ENCODE measurements around the gene GGT7. TPM values are rescaled to one million over a fixed set of nuclear protein-coding genes. Genes with fewer than 3 reads are reported as not detected.
"Not testable (repeated sequence)": the region's sequence is repeated elsewhere in the genome, so short reads cannot be mapped to it uniquely, and the experiment has no call there.

GGT7 gene
- total RNA-seq, 1 experiment from 2014 or later, result 1.5 TPM

GRCh38 chr20:34898129-34898528 lies 25.5 kb upstream of the GGT7 start:
- POLR2A ChIA-PET (ENCODE audit: unreplicated experiment); BruUV-seq (replicated peaks); H3K9me2 ChIP-seq (replicated peaks; ENCODE audit: low read length); H2AFZ ChIP-seq (ENCODE audit: low read length); H3K9ac ChIP-seq (ENCODE audit: low read length); CTCF ChIA-PET; H3K4me3 ChIP-seq (ENCODE audit: low read length); H3K4me1 ChIP-seq (ENCODE audit: insufficient read depth, low read length); intact Hi-C loops (cut with micrococcal nuclease); H3F3A ChIP-seq (ENCODE audit: low read length, unreplicated experiment); H3K36me3 ChIP-seq (ENCODE audit: low read depth, low read length); ATAC-seq; H3K9me3 ChIP-seq (ENCODE audit: low read length); DNase-seq; H3K79me2 ChIP-seq (ENCODE audit: low read length); H3K27me3 ChIP-seq (ENCODE audit: low read length); H3K4me2 ChIP-seq (ENCODE audit: low read length); H4K20me1 ChIP-seq (ENCODE audit: low read length); H3K27ac ChIP-seq (ENCODE audit: low read length): not testable (repeated sequence)

GRCh38 chr20:34896086-34896621 lies 23.5 kb upstream of the GGT7 start:
- POLR2A ChIA-PET (ENCODE audit: unreplicated experiment), result no interaction called here
- no peak overlapping the region for H3K27ac ChIP-seq (ENCODE audit: low read length)
- CTCF ChIA-PET, result no interaction called here

GRCh38 chr20:34895465-34895864 lies 22.8 kb upstream of the GGT7 start:
- Histone ChIP-seq H3K27ac (ENCODE audit: low read length) (no peak overlapping the region), H3K9ac (ENCODE audit: low read length) (no peak overlapping the region), H2AFZ (ENCODE audit: low read length) (no peak overlapping the region), H3K4me2 (ENCODE audit: low read length) (no peak overlapping the region), H3K36me3 (ENCODE audit: low read depth, low read length) (no peaks in the 10 kb centered on the region), H3K4me1 (ENCODE audit: insufficient read depth, low read length) (peaks cover 23% of the 10 kb centered on the region), H3K27me3 (ENCODE audit: low read length) (no peaks in the 10 kb centered on the region), H3K9me3 (ENCODE audit: low read length) (no peaks in the 10 kb centered on the region), H3K79me2 (ENCODE audit: low read length) (peaks cover 18% of the 10 kb centered on the region), H3K4me3 (ENCODE audit: low read length) (no peak overlapping the region), H3F3A (ENCODE audit: low read length, unreplicated experiment) (no peaks in the 10 kb centered on the region), H4K20me1 (ENCODE audit: low read length) (no peaks in the 10 kb centered on the region), H3K9me2 (replicated peaks; ENCODE audit: low read length) (no peaks in the 10 kb centered on the region)
- ChIA-PET CTCF (no interaction called here), POLR2A (ENCODE audit: unreplicated experiment) (no interaction called here)
- no peak for TF ChIP-seq EZH2 (IDR thresholded peaks at IDR 0.05; ENCODE audit: low read length, unreplicated experiment)
- no peak for TF ChIP-seq CTCF (conservative IDR thresholded peaks at IDR 0.05; ENCODE audit: low read depth, low read length)
- no peak for TF ChIP-seq EZH2phosphoT487 (IDR thresholded peaks at IDR 0.05; ENCODE audit: borderline replicate concordance, low read length)
- no peak for ATAC-seq
- BruUV-seq (replicated peaks), result no TSS peak
- intact Hi-C loops (cut with micrococcal nuclease), result no loop called here
- DNase-seq, result no peak

More at GRCh38 chr20:34896086-34896621, 23.5 kb upstream of the GGT7 start:
- Histone ChIP-seq H3K4me2 (ENCODE audit: low read length) (no peak overlapping the region), H3K9me2 (replicated peaks; ENCODE audit: low read length) (no peaks in the 10 kb centered on the region), H3K79me2 (ENCODE audit: low read length) (peaks cover 18% of the 10 kb centered on the region), H3K9me3 (ENCODE audit: low read length) (no peaks in the 10 kb centered on the region), H3F3A (ENCODE audit: low read length, unreplicated experiment) (no peaks in the 10 kb centered on the region), H4K20me1 (ENCODE audit: low read length) (no peaks in the 10 kb centered on the region), H3K9ac (ENCODE audit: low read length) (no peak overlapping the region), H3K36me3 (ENCODE audit: low read depth, low read length) (no peaks in the 10 kb centered on the region), H3K4me1 (ENCODE audit: insufficient read depth, low read length) (peaks cover 16% of the 10 kb centered on the region), H3K4me3 (ENCODE audit: low read length) (no peak overlapping the region), H3K27me3 (ENCODE audit: low read length) (no peaks in the 10 kb centered on the region), H2AFZ (ENCODE audit: low read length) (no peak overlapping the region)
- no peak for TF ChIP-seq EZH2 (IDR thresholded peaks at IDR 0.05; ENCODE audit: low read length, unreplicated experiment)
- no peak for TF ChIP-seq CTCF (conservative IDR thresholded peaks at IDR 0.05; ENCODE audit: low read depth, low read length)
- TF ChIP-seq EZH2phosphoT487 (IDR thresholded peaks at IDR 0.05; ENCODE audit: borderline replicate concordance, low read length), result no peak
- no TSS peak for BruUV-seq (replicated peaks)
- DNase-seq (no peak), ATAC-seq (no peak)
- intact Hi-C loops (cut with micrococcal nuclease), result no loop called here

All from PC-3 (cell line).